Measurements from ENCODE around the gene PUS1.

DNA sequence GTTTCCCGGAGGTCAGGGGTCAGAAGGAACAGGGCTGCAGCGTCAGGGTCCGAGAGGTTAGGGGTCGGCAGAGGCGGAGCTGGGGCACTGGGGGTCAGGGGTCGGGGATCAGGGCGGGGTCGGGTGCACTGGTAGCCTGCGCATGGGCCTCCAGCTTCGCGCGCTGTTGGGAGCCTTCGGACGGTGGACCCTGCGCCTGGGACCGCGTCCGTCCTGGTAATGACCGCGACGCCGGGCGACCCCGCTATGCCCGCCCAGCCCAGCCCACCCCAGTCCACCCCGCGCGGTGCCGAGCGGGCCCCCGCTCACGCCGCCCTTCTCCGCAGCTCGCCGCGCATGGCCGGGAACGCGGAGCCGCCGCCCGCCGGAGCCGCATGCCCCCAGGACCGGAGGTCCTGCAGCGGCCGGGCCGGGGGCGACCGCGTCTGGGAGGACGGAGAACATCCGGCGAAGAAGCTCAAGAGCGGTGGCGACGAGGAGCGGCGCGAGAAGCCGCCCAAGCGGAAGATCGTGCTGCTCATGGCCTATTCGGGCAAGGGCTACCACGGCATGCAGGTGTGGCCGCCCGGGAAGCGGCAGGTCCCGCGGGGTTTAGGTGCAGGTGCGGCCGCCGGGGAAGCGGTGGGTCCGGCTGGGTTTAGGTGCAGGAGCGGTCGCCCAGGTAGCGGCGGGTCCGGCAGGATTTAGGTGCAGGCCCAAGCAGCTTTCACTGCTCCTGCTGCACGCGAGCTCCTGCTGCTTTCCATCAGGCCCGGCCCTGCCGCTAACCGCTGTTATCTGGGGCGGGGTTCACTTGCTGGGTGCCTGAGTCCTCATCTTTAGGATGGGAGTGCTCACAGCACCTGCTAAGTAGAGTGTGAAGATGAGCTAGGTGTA is 743 bp downstream of the PUS1 start:
- TF ChIP-seq POLR2A (IDR thresholded peaks at IDR 0.05): no peak
- TF ChIP-seq, protein P1, sequence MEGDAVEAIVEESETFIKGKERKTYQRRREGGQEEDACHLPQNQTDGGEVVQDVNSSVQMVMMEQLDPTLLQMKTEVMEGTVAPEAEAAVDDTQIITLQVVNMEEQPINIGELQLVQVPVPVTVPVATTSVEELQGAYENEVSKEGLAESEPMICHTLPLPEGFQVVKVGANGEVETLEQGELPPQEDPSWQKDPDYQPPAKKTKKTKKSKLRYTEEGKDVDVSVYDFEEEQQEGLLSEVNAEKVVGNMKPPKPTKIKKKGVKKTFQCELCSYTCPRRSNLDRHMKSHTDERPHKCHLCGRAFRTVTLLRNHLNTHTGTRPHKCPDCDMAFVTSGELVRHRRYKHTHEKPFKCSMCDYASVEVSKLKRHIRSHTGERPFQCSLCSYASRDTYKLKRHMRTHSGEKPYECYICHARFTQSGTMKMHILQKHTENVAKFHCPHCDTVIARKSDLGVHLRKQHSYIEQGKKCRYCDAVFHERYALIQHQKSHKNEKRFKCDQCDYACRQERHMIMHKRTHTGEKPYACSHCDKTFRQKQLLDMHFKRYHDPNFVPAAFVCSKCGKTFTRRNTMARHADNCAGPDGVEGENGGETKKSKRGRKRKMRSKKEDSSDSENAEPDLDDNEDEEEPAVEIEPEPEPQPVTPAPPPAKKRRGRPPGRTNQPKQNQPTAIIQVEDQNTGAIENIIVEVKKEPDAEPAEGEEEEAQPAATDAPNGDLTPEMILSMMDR (IDR thresholded peaks at IDR 0.05): no peak
- TF ChIP-seq POLR2AphosphoS5 (IDR thresholded peaks at IDR 0.05): no peak

Measured in breast epithelium (tissue), 3 donors.